HUDEP-2 (cell line): ENCODE data around the gene MAST4.

Source experiments
- DNase-seq, 76 experiments: peaks; one replicate each; lab custom pipeline; 2025; ENCODE audit not compliant: unreplicated experiment in 76 of 76; lab: John Stamatoyannopoulos, UW

MAST4 gene

GRCh38 chr5:67142816-67143215 is 546.6 kb downstream of the MAST4 start:
- no peak for DNase-seq

GRCh38 chr5:67143549-67143948 is 547.4 kb downstream of the MAST4 start:
- no peak for DNase-seq

GRCh38 chr5:67144183-67144639 is 548.0 kb downstream of the MAST4 start:
- no peak for DNase-seq

- no peak for DNase-seq
Observed at GRCh38 chr5:67146574-67146973, 550.4 kb downstream of the MAST4 start.

- no peak for DNase-seq
Observed at GRCh38 chr5:67146981-67147380, 550.8 kb downstream of the MAST4 start.

GRCh38 chr5:67147760-67148159 is 551.6 kb downstream of the MAST4 start:
- no peak for DNase-seq

GRCh38 chr5:67149057-67149950 is 553.1 kb downstream of the MAST4 start:
- DNase-seq: no peak

- no peak for DNase-seq
Observed at GRCh38 chr5:67149951-67150523, 553.8 kb downstream of the MAST4 start.

- no peak for DNase-seq
Observed at GRCh38 chr5:67152400-67152799, 556.2 kb downstream of the MAST4 start.

GRCh38 chr5:67153292-67153691 is 557.1 kb downstream of the MAST4 start:
- DNase-seq: no peak

- no peak for DNase-seq
Observed at GRCh38 chr5:67154556-67155206, 558.5 kb downstream of the MAST4 start.

GRCh38 chr5:67156976-67157583 is 560.9 kb downstream of the MAST4 start:
- DNase-seq: peak in 11 of 76 experiments; percentile 1 to 28 (median 10)

- DNase-seq: no peak
Observed at GRCh38 chr5:67160272-67160671, 564.1 kb downstream of the MAST4 start.

GRCh38 chr5:67160985-67161384 is 564.8 kb downstream of the MAST4 start:
- peak in 6 of 76 experiments; percentile 1 to 17 (median 3) for DNase-seq

- DNase-seq: no peak
Observed at GRCh38 chr5:67161767-67162166, 565.6 kb downstream of the MAST4 start.

- DNase-seq: no peak
Observed at GRCh38 chr5:67163231-67163756, 567.1 kb downstream of the MAST4 start.

GRCh38 chr5:67163863-67164595 is 567.8 kb downstream of the MAST4 start:
- no peak for DNase-seq

- DNase-seq: no peak
Observed at GRCh38 chr5:67164856-67165525, 568.8 kb downstream of the MAST4 start.
